Loucy (cell line): ENCODE data around the gene TPGS1.

Experiments
- EZH2phosphoT487 ChIP-seq: fragments of 200-600 bp; IDR thresholded peaks from 2 replicates; pipeline ENCODE4 v1.6.1; 2018; ENCODE audit warnings: antibody characterized with exemption, mild to moderate bottlenecking, moderate library complexity, borderline replicate concordance
- TF ChIP-seq, protein P1 (sequence below): fragments of 200-600 bp; sonication (generic); conservative IDR thresholded peaks from 2 replicates; pipeline ENCODE4 v1.5.1; 2014; ENCODE audit warnings: mild to moderate bottlenecking, antibody characterized with exemption, low read length

DNA sequence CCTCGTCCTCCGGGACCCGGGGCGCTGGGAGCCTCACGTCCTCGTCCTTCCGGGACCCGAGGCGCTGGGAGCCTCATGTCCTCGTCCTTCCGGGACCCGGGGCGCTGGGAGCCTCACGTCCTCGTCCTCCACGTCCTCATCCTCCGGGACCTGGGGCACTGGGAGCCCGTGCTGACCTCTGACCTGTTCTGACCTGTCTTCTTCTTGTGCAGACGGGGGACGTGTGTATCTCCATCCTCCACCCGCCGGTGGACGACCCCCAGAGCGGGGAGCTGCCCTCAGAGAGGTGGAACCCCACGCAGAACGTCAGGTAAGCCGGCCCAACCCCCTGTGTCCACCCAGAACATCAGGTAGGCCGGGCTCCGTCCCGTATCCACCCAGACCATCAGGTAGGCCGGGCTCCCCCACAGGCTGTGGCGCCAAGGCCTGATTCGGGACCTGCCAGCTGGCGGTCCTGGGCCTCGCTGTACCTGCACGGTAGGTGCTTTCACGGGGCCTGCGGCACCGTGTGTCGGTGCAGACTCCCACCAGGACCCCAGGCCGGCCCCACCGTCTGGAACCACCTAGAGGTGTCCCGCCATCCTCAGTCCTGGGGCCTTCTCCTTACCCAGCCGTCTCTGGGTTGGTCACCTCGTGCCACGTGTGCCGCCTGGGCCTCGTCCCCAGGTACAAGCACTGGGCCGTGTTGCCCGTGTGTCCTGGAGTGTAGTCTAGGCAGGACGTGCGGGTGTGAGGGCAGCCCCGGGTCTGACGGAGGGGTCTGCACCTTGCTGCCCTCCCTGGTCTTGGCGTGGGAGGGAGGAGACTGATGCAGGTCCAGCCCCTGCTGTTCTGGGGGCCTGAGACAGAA lies 29.0 kb downstream of the TPGS1 start:
- TF ChIP-seq, protein P1, sequence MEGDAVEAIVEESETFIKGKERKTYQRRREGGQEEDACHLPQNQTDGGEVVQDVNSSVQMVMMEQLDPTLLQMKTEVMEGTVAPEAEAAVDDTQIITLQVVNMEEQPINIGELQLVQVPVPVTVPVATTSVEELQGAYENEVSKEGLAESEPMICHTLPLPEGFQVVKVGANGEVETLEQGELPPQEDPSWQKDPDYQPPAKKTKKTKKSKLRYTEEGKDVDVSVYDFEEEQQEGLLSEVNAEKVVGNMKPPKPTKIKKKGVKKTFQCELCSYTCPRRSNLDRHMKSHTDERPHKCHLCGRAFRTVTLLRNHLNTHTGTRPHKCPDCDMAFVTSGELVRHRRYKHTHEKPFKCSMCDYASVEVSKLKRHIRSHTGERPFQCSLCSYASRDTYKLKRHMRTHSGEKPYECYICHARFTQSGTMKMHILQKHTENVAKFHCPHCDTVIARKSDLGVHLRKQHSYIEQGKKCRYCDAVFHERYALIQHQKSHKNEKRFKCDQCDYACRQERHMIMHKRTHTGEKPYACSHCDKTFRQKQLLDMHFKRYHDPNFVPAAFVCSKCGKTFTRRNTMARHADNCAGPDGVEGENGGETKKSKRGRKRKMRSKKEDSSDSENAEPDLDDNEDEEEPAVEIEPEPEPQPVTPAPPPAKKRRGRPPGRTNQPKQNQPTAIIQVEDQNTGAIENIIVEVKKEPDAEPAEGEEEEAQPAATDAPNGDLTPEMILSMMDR = no peak
- no peak for TF ChIP-seq EZH2phosphoT487
